Gastrocnemius medialis (tissue), 4 donors: ENCODE data around the gene CRYBG3. TPM values are rescaled to one million over a fixed set of nuclear protein-coding genes. Genes with fewer than 3 reads are reported as not detected.

Experiments
- ATAC-seq, 2 donors: fragments of 150-250 bp; one replicate each; pipeline ENCODE4 v1.9.1; 2016
- DNase-seq, 2 donors: peaks; one replicate each; pipeline ENCODE4 v3.0.0-alpha.2; 2019
- H3K27ac ChIP-seq, 4 donors: fragments of 200-600 bp; sonication (generic); 1 replicate in 1 of 4; 2 replicates in 3 of 4; pipeline ENCODE4 v1.5.1; 2016 to 2018; ENCODE audit warnings: mild to moderate bottlenecking in 2 of 4, moderate library complexity in 1 of 4
- H3K27me3 ChIP-seq, 3 donors: fragments of 200-600 bp; sonication (generic) in 2 of 3; 1 replicate in 1 of 3; 2 replicates in 2 of 3; pipeline versions ENCODE4 v1.5.1 to v1.6.0; 2016 to 2019; ENCODE audit warnings: mild to moderate bottlenecking in 1 of 3, moderate library complexity in 1 of 3
- H3K36me3 ChIP-seq, 2 donors: fragments of 200-600 bp; sonication (generic) in 1 of 2; one replicate each; pipeline ENCODE4 v1.5.1; 2017 to 2018
- H3K4me1 ChIP-seq, 2 donors: fragments of 200-600 bp; sonication (generic) in 1 of 2; one replicate each; pipeline ENCODE4 v1.5.1; 2016 to 2017; ENCODE audit warnings: mild to moderate bottlenecking in 2 of 2
- H3K4me3 ChIP-seq, 4 donors: fragments of 200-600 bp; sonication (generic) in 3 of 4; 1 replicate in 1 of 4; 2 replicates in 3 of 4; pipeline ENCODE4 v1.5.1; 2016 to 2019; ENCODE audit warnings: mild to moderate bottlenecking in 2 of 4
- H3K9me3 ChIP-seq, 3 donors: fragments of 200-600 bp; sonication (generic) in 2 of 3; 1 replicate in 1 of 3; 2 replicates in 2 of 3; pipeline ENCODE4 v1.5.1; 2016 to 2019
- CTCF ChIP-seq, 5 experiments: fragments of 450-650 bp in 3 of 5; fragments of 200-600 bp in 2 of 5; sonication (generic) in 2 of 5; IDR thresholded peaks in 4 of 5; conservative IDR thresholded peaks in 1 of 5; 1 replicate in 4 of 5; 2 replicates in 1 of 5; pipeline ENCODE4 v1.5.1; 2016 to 2019; ENCODE audit warnings: antibody characterized with exemption in 5 of 5, mild to moderate bottlenecking in 3 of 5, moderate library complexity in 3 of 5
- POLR2A ChIP-seq, 2 donors: fragments of 450-650 bp; IDR thresholded peaks; one replicate each; pipeline ENCODE4 v1.6.1; 2017; ENCODE audit warnings: antibody characterized with exemption in 2 of 2, mild to moderate bottlenecking in 2 of 2, moderate library complexity in 2 of 2
- in situ Hi-C, 4 donors: fragments of 200-750 bp; cut with MboI; loops; one replicate each; pipeline versions ENCODE4 v1.15.0 to v1.8.0; 2017; ENCODE audit warnings: low sequenced_read_pairs in 4 of 4
- intact Hi-C: fragments of 100-400 bp; cut with DNase I; formaldehyde crosslinking; loops from one replicate; pipeline ENCODE4 v1.15.1; 2023; ENCODE audit warnings: low total_unique reads
- total RNA-seq, 4 donors: library from RNA; depleted of rRNA; stranded (reverse); fragments of >200 nt; gene quantifications; one replicate each; pipeline versions ENCODE4 v1.1.0 to v1.2.3, GENCODE V29; 2016

CRYBG3 gene
- total RNA-seq, 4 donors from 2014 or later = 23.0 to 47.3 (median 24.8) TPM

DNA sequence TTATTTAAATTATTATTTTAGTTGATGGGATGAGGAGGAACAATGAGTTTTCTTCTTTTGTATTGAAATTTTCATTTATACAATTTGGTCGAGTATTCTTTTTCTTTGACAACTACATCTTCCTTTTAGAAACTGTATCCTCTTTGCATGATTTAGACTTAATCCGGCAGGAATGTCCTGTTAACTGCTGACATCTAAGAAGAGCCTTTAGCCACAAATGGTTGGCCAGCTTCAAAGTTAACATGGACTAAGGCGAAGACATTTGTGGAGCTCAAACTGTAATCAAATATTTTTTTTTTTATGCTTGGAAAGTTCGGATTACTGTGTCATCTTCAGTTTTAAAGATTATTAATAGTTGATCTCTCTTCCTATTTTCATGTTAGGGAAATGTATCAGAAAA lies 107.2 kb downstream of the CRYBG3 start:
- Histone ChIP-seq H3K27ac (no peak overlapping the region), H3K36me3 (peaks cover 0 to 39% of the 10 kb centered on the region in 2 donors), H3K9me3 (no peaks in the 10 kb centered on the region), H3K4me3 (no peak overlapping the region), H3K4me1 (peaks cover 0 to 7% of the 10 kb centered on the region in 2 donors), H3K27me3 (no peaks in the 10 kb centered on the region)
- intact Hi-C loops = no loop called here
- ATAC-seq (no peak), DNase-seq (no peak)
- in situ Hi-C loops = no loop called here
- TF ChIP-seq CTCF (IDR thresholded peaks at IDR 0.05 in 4 of 5, conservative IDR thresholded peaks at IDR 0.05 in 1 of 5) (no peak), POLR2A (IDR thresholded peaks at IDR 0.05) (no peak)

DNA sequence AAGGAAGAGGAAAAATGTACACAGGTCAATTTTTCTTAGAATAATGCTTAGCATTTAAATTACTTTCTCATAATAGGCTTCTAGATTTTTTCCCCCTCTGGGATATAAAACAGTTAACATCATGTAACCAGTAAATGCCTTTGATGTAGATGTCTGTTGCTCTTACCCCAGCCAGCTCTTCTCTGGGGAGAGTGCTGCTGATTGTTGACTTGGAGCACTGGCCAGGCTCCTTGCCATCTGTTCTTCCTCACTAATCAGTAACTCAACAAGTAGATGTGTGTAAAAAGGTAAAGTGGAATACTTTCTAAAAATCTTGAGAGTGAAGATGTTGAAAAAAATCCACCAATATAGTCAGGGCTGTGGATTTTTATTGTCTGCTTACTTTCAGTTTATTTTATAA lies 108.2 kb downstream of the CRYBG3 start:
- ATAC-seq = no peak
- intact Hi-C loops = no loop called here

DNA sequence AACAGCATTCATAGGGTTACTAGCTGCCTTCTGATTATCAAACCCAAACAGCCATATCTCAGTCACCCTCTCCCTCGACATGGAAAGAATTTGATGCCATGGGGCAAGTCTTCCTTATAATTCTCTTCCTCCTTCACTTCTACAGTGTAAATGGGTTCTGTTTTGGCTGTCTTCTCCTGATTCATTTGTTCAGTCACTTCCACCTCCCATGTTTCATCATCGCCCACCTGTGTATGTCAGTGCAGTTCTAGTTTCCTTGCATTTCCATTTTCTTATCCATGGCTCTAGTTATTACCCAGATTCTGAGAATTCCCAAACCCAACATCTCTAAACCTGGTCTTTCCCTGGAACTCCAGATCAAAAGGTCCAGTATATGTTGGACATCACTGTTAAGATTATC lies 109.4 kb downstream of the CRYBG3 start:
- in situ Hi-C loops = no loop called here
- TF ChIP-seq POLR2A (IDR thresholded peaks at IDR 0.05) (no peak), CTCF (IDR thresholded peaks at IDR 0.05 in 4 of 5, conservative IDR thresholded peaks at IDR 0.05 in 1 of 5) (no peak)
- intact Hi-C loops = no loop called here
- Histone ChIP-seq H3K4me3 (no peak overlapping the region), H3K36me3 (peaks cover 0 to 49% of the 10 kb centered on the region in 2 donors), H3K27ac (no peak overlapping the region), H3K27me3 (no peaks in the 10 kb centered on the region), H3K9me3 (no peaks in the 10 kb centered on the region), H3K4me1 (peaks cover 0 to 7% of the 10 kb centered on the region in 2 donors)
- DNase-seq (no peak), ATAC-seq (no peak)

More for the DNA sequence above, 108.2 kb downstream of the CRYBG3 start:
- in situ Hi-C loops = no loop called here
- no peak for TF ChIP-seq CTCF (IDR thresholded peaks at IDR 0.05 in 4 of 5, conservative IDR thresholded peaks at IDR 0.05 in 1 of 5)
- no peak for TF ChIP-seq POLR2A (IDR thresholded peaks at IDR 0.05)
- no peak for DNase-seq
- Histone ChIP-seq H3K27ac (no peak overlapping the region), H3K36me3 (peaks cover 0 to 40% of the 10 kb centered on the region in 2 donors), H3K4me3 (no peak overlapping the region), H3K4me1 (peaks cover 0 to 7% of the 10 kb centered on the region in 2 donors), H3K27me3 (no peaks in the 10 kb centered on the region), H3K9me3 (no peaks in the 10 kb centered on the region)

- Histone ChIP-seq H3K27ac (no peak overlapping the region), H3K27me3 (no peaks in the 10 kb centered on the region), H3K4me1 (peaks cover 0 to 7% of the 10 kb centered on the region in 2 donors), H3K9me3 (no peaks in the 10 kb centered on the region), H3K36me3 (peaks cover 0 to 49% of the 10 kb centered on the region in 2 donors), H3K4me3 (no peak overlapping the region)
- in situ Hi-C loops (no loop called here), intact Hi-C loops (no loop called here)
- ATAC-seq (no peak), DNase-seq (no peak)
- no peak for TF ChIP-seq POLR2A (IDR thresholded peaks at IDR 0.05)
- no peak for TF ChIP-seq CTCF (IDR thresholded peaks at IDR 0.05 in 4 of 5, conservative IDR thresholded peaks at IDR 0.05 in 1 of 5)
These were observed 110.6 kb downstream of the CRYBG3 start for GRCh38 chr3:97932387-97932801.
